Measurements from ENCODE around the gene BRF1.

The BRF1 gene

GRCh38 chr14:105185001-105185400, 115.8 kb downstream of the BRF1 start:
- H3K9me3 ChIP-seq (ENCODE audit: control insufficient read depth, insufficient read depth, low read length), result no peaks in the 10 kb centered on the region
- no peak overlapping the region for H3K4me3 ChIP-seq (ENCODE audit: low read depth, low read length)
- no peaks in the 10 kb centered on the region for H3K36me3 ChIP-seq (ENCODE audit: control insufficient read depth, insufficient read depth, low read length)
- no peak overlapping the region for H3K9ac ChIP-seq (ENCODE audit: low read depth, low read length)
- peaks cover 3% of the 10 kb centered on the region for H3K4me1 ChIP-seq (ENCODE audit: control insufficient read depth, insufficient read depth, low read length)
- H3K27me3 ChIP-seq (ENCODE audit: control insufficient read depth, insufficient read depth, low read length), result peaks cover 7% of the 10 kb centered on the region

GRCh38 chr14:105184461-105184860, 116.3 kb downstream of the BRF1 start:
- H3K9me3 ChIP-seq (ENCODE audit: control insufficient read depth, insufficient read depth, low read length), result no peaks in the 10 kb centered on the region
- H3K27me3 ChIP-seq (ENCODE audit: control insufficient read depth, insufficient read depth, low read length), result peaks cover 10% of the 10 kb centered on the region
- H3K36me3 ChIP-seq (ENCODE audit: control insufficient read depth, insufficient read depth, low read length), result peaks cover 3% of the 10 kb centered on the region
- H3K4me1 ChIP-seq (ENCODE audit: control insufficient read depth, insufficient read depth, low read length), result peaks cover 3% of the 10 kb centered on the region
- no peak overlapping the region for H3K4me3 ChIP-seq (ENCODE audit: low read depth, low read length)
- H3K9ac ChIP-seq (ENCODE audit: low read depth, low read length), result no peak overlapping the region

- Histone ChIP-seq H3K4me1 (ENCODE audit: control insufficient read depth, insufficient read depth, low read length) (peaks cover 3% of the 10 kb centered on the region), H3K9ac (ENCODE audit: low read depth, low read length) (no peak overlapping the region), H3K4me3 (ENCODE audit: low read depth, low read length) (no peak overlapping the region), H3K36me3 (ENCODE audit: control insufficient read depth, insufficient read depth, low read length) (peaks cover 5% of the 10 kb centered on the region), H3K9me3 (ENCODE audit: control insufficient read depth, insufficient read depth, low read length) (no peaks in the 10 kb centered on the region), H3K27me3 (ENCODE audit: control insufficient read depth, insufficient read depth, low read length) (peaks cover 10% of the 10 kb centered on the region)
Observed at GRCh38 chr14:105182296-105183020, 118.3 kb downstream of the BRF1 start.

GRCh38 chr14:105181549-105182295, 119.1 kb downstream of the BRF1 start:
- Histone ChIP-seq H3K9ac (ENCODE audit: low read depth, low read length) (no peak overlapping the region), H3K4me1 (ENCODE audit: control insufficient read depth, insufficient read depth, low read length) (peaks cover 3% of the 10 kb centered on the region), H3K4me3 (ENCODE audit: low read depth, low read length) (peak overlapping the region; percentile 22), H3K27me3 (ENCODE audit: control insufficient read depth, insufficient read depth, low read length) (peaks cover 10% of the 10 kb centered on the region), H3K36me3 (ENCODE audit: control insufficient read depth, insufficient read depth, low read length) (peaks cover 5% of the 10 kb centered on the region), H3K9me3 (ENCODE audit: control insufficient read depth, insufficient read depth, low read length) (no peaks in the 10 kb centered on the region)

- H3K4me1 ChIP-seq (ENCODE audit: control insufficient read depth, insufficient read depth, low read length), result peaks cover 3% of the 10 kb centered on the region
- peaks cover 5% of the 10 kb centered on the region for H3K36me3 ChIP-seq (ENCODE audit: control insufficient read depth, insufficient read depth, low read length)
- H3K27me3 ChIP-seq (ENCODE audit: control insufficient read depth, insufficient read depth, low read length), result peaks cover 10% of the 10 kb centered on the region
- peak within 1 kb of the TSS; percentile 66 for H3K4me3 ChIP-seq (ENCODE audit: low read depth, low read length)
- no peaks in the 10 kb centered on the region for H3K9me3 ChIP-seq (ENCODE audit: control insufficient read depth, insufficient read depth, low read length)
- no peak within 1 kb of the TSS for H3K9ac ChIP-seq (ENCODE audit: low read depth, low read length)
Observed at GRCh38 chr14:105180592-105181548, 119.9 kb downstream of the BRF1 start, which contains the start of gene NUDT14. TSS of gene NUDT14 (minus strand) at chr14:105181312. CDS start at chr14:105181209, 103 bp downstream.

- Histone ChIP-seq H3K36me3 (ENCODE audit: control insufficient read depth, insufficient read depth, low read length) (peaks cover 9% of the 10 kb centered on the region), H3K27me3 (ENCODE audit: control insufficient read depth, insufficient read depth, low read length) (peaks cover 10% of the 10 kb centered on the region), H3K9me3 (ENCODE audit: control insufficient read depth, insufficient read depth, low read length) (no peaks in the 10 kb centered on the region), H3K4me3 (ENCODE audit: low read depth, low read length) (no peak overlapping the region), H3K9ac (ENCODE audit: low read depth, low read length) (no peak overlapping the region), H3K4me1 (ENCODE audit: control insufficient read depth, insufficient read depth, low read length) (peaks cover 3% of the 10 kb centered on the region)
Observed at GRCh38 chr14:105179191-105179590, 121.6 kb downstream of the BRF1 start.

GRCh38 chr14:105178868-105179140, 122.0 kb downstream of the BRF1 start:
- H3K4me1 ChIP-seq (ENCODE audit: control insufficient read depth, insufficient read depth, low read length), result peaks cover 3% of the 10 kb centered on the region
- H3K9me3 ChIP-seq (ENCODE audit: control insufficient read depth, insufficient read depth, low read length), result no peaks in the 10 kb centered on the region
- H3K9ac ChIP-seq (ENCODE audit: low read depth, low read length), result no peak overlapping the region
- peaks cover 10% of the 10 kb centered on the region for H3K27me3 ChIP-seq (ENCODE audit: control insufficient read depth, insufficient read depth, low read length)
- H3K4me3 ChIP-seq (ENCODE audit: low read depth, low read length), result no peak overlapping the region
- peaks cover 9% of the 10 kb centered on the region for H3K36me3 ChIP-seq (ENCODE audit: control insufficient read depth, insufficient read depth, low read length)

GRCh38 chr14:105178069-105178867, 122.5 kb downstream of the BRF1 start:
- Histone ChIP-seq H3K4me1 (ENCODE audit: control insufficient read depth, insufficient read depth, low read length) (peaks cover 3% of the 10 kb centered on the region), H3K36me3 (ENCODE audit: control insufficient read depth, insufficient read depth, low read length) (peaks cover 9% of the 10 kb centered on the region), H3K27me3 (ENCODE audit: control insufficient read depth, insufficient read depth, low read length) (peaks cover 10% of the 10 kb centered on the region), H3K9me3 (ENCODE audit: control insufficient read depth, insufficient read depth, low read length) (no peaks in the 10 kb centered on the region), H3K4me3 (ENCODE audit: low read depth, low read length) (no peak overlapping the region), H3K9ac (ENCODE audit: low read depth, low read length) (no peak overlapping the region)

- Histone ChIP-seq H3K27me3 (ENCODE audit: control insufficient read depth, insufficient read depth, low read length) (peaks cover 8% of the 10 kb centered on the region), H3K4me3 (ENCODE audit: low read depth, low read length) (no peak overlapping the region), H3K36me3 (ENCODE audit: control insufficient read depth, insufficient read depth, low read length) (peaks cover 9% of the 10 kb centered on the region), H3K4me1 (ENCODE audit: control insufficient read depth, insufficient read depth, low read length) (peaks cover 3% of the 10 kb centered on the region), H3K9me3 (ENCODE audit: control insufficient read depth, insufficient read depth, low read length) (no peaks in the 10 kb centered on the region), H3K9ac (ENCODE audit: low read depth, low read length) (no peak overlapping the region)
Observed at GRCh38 chr14:105177082-105177481, 123.7 kb downstream of the BRF1 start.

GRCh38 chr14:105176513-105176912, 124.3 kb downstream of the BRF1 start:
- Histone ChIP-seq H3K4me3 (ENCODE audit: low read depth, low read length) (no peak overlapping the region), H3K36me3 (ENCODE audit: control insufficient read depth, insufficient read depth, low read length) (peaks cover 9% of the 10 kb centered on the region), H3K9ac (ENCODE audit: low read depth, low read length) (no peak overlapping the region), H3K27me3 (ENCODE audit: control insufficient read depth, insufficient read depth, low read length) (peaks cover 3% of the 10 kb centered on the region), H3K4me1 (ENCODE audit: control insufficient read depth, insufficient read depth, low read length) (no peaks in the 10 kb centered on the region), H3K9me3 (ENCODE audit: control insufficient read depth, insufficient read depth, low read length) (no peaks in the 10 kb centered on the region)
